HG03135 (cell line): ENCODE data around the gene NFU1.

Source experiments
- ATAC-seq: cut with Tn5 transposase; IDR thresholded peaks from one replicate; pipeline ENCODE4 v1.9.1; 2021; ENCODE audit warnings: mild to moderate bottlenecking, moderate library complexity; ENCODE audit not compliant: unreplicated experiment

The NFU1 gene

DNA sequence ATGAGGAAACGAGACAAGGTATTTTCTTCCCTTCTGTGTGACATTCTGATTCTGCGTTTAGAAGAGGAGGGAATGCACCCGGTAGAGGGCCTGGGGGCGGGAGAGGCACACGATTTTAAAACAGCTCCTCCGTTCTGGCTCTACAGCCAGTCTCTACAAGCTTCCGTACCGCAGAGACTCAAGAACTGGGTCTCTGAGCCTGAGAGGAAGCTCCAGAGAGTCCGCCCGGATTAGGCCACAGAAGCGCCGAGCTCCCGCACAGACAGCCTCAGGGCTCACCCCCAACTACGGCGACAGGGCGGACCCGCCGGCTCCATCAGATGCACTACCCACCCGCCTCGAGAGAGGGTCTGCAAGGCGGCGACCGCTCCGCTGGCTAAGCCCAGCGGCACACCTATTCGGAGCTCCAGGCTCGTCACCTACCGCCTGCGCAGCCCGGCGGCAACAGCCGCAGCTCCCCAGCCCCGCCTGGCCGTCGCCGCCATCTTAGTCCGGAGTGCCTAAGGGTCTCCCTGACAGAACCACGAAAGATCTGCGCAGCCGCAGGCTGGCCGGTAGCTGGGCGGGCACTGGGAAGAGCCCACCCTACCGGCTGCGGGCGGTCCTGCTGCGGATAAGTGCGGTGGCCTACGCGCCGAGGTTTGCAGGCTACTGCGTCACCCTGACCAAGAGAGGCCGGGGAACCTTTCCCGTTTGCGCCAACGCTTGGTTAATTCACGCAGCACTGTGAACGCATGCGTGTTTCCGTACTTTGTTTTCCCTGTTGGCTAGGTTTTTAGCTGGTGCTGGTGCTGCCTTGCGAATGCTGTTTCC, at the start of gene NFU1:
Gene NFU1 (minus strand): TSS at position 498 of the 813 bp plus-strand sequence. CDS start 13 bp downstream, at position 485.
- ATAC-seq: peak; percentile 96

DNA sequence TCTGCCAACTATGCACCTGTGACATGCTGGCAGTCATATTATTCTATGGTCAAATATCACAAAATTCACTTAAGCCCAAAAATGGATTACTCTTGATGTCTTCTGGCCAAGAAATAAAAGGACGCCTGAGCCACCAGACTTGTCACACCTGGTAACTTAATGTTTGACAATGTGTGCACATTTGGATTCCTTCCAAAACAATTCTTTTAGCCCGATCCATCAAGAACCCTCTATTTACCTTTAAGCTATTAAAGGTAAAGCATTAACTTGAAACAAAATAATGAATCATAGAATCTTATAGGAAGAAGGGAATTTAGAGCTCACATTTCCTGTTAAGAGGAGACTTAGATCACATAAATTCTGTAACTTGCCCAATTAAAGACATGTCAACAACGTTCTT, 46.5 kb upstream of the NFU1 start:
- no peak for ATAC-seq

DNA sequence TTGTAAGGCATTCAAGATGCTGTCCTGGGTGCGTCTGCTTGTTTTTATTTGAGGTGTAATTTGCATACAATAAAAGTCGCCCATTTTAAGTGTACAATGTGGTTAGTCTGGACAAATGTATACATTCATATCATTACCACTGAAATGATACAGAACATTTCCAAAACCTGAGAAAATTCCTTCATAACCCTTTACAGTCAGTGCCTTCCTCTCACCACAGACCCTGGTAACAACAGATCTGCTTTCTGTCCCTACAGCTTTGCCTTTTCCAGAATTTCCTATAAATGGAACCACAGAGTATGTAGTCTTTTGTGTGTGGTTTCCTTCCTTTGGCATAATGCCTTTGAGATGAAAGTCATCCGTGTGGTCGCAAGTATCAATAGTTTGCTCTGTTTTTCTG, 45.8 kb upstream of the NFU1 start:
- ATAC-seq: no peak

DNA sequence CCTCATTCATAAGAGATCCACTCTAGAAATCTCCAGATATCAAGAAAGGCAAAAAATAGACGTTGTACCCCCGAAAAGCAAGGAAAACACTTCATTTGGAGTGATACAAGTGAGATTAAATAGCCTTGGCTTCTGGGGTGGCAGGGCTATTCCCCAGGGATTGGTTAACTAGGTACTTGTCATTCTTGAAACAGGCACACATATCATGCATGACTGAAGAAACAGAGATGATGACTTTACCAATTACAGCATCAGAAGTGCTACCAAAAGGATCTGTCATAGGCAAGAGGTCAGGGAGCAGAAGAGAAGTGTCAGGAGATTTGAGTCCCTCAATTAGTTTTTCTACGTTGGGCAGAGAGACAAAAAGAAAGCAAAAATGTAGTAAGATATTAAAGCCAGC, 45.2 kb upstream of the NFU1 start:
- ATAC-seq: no peak

DNA sequence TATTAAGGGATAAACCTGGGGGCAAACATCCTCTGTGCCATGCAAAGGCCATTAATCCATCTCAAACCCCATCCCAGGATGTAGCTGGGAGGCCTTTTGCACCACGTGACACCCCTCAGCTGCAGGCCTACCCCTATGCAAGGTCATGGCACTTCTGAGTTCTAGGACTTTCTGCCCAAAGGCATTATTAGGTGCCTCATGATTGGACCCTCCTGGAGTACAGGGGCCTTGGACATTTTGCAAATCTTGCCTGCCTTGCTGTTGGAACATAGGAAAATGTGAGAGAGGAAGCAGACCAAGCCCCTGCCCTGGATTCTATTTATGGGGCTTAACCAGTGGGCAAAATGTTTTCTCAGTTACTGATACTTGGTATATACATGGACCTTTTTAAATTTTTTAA, 44.2 kb upstream of the NFU1 start:
- ATAC-seq: no peak

DNA sequence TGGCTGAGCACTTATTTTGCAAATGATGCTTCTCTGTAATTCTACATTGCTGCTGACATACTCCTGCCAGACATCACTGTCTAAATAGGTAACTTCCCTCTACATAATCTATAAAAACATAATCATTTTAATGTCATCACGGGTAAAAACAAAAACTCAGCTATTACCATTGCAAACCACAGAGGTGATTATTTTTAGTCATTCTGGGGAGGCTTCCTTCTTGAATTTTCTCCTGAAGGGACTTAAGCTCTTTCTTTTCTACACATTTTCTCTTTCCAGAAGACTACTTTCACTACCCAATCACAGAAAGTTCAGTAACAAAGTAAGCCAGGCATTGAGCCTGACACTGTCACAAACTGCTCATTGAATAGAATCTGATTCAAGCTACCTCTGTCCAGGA, 40.4 kb upstream of the NFU1 start:
- no peak for ATAC-seq

DNA sequence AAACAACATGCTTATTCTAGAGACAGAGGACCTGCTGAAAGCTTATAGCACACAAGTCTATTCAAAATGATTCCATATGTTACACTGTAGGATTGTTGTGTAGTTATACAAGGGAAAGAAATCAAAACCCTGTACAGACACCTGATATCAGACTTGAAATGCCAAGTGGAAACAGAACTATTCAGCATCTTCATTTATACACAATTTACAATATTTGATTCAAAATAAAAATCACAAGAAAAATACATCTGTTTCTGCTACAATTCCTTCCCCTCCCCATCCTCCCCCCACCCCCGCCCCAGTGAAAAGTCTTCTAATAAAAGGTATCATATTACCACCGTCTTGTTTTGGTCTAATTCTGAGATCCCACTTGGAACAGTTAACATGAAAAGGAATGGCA, 37.5 kb upstream of the NFU1 start:
- ATAC-seq: no peak

DNA sequence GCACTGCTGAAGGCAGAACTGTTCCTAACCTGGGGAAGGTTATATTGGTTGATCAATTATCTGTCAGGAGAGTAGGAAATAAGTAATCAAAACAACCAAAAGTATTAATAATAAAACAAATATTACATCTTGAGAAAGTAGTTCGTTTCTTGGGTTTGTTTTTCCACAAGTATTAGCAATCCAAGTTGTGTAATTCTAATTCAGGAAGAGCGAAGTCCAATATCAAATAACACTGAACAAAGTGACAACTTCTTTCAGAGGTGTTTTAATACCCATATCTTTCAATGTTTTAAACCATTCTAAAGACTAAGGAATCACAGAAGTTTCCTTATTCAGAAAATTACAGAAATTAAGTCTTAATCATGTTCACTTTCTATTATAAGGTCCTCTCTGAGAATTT, 34.6 kb upstream of the NFU1 start:
- no peak for ATAC-seq

DNA sequence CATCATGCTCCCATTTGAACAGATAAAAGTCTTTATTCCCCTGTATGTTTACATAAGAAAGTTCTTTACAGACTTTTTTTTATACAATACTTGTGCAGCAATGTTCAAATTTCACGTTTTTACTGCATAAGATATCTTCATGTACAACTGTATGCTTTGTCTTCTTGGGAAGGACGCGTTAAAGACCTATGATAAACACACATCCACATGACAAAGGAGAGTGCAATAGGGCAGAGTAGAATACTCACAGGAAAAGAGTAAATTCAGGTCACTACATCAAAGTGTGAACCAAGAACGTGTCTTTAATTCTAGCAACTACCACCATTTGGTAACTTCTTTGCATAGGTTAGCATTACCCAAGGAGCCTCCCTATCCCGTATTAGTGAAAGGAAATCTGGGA, 33.7 kb upstream of the NFU1 start:
- no peak for ATAC-seq

DNA sequence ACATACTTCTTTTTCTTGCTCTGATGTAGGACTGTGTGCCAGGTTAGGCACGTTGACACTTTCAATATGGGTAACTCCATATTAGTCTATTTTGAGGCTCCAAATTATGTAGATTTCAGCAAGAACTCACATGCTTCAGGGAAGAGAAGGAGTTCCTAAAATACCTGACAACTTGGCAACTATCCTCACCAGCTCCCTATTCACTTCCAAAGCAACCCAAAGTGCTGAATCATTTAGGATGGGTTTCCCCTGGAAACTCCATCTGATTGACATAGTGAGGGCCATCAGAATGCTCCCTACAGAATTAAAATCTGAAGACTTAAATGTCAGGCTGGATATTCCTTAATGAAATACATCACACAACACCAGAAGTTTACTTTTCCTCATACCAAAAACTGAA, 32.5 kb upstream of the NFU1 start:
- ATAC-seq: no peak

DNA sequence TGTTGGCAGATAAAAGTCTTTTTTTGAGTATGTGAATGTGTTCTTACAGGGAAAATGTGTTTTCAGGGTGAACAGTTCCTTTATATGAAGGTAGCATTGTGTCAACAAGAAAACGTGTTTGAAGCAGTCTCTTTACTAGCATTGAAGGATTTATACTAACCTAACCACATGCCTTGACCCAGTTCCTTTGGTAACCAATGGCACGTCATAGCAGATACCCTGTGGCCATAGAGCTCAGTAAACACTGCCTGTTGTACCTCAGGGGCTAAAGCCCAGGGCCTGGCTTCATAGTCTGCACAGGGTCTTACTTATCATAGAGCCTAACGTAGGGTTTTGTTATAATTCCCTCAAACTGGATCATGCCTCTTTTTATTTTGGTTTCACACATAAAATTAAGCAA, 32.1 kb upstream of the NFU1 start:
- ATAC-seq: no peak

DNA sequence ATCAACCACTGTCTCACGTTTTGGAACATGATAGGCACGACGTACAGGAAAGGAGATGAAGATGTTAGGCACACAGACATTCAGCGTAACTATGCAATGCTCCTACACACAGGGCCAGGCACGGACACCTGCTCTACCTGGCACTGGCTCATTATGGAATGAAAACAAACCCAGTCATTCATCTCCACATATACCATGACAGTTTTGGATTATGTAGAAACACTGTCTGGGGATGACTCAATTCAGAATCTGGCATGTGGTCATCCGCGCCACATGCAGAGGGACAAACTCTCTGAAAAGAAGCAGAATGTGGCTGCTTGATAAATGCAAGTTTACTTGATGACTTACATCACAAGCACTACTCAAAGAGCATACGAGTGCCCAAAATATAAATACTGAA, 29.5 kb upstream of the NFU1 start:
- ATAC-seq: no peak

DNA sequence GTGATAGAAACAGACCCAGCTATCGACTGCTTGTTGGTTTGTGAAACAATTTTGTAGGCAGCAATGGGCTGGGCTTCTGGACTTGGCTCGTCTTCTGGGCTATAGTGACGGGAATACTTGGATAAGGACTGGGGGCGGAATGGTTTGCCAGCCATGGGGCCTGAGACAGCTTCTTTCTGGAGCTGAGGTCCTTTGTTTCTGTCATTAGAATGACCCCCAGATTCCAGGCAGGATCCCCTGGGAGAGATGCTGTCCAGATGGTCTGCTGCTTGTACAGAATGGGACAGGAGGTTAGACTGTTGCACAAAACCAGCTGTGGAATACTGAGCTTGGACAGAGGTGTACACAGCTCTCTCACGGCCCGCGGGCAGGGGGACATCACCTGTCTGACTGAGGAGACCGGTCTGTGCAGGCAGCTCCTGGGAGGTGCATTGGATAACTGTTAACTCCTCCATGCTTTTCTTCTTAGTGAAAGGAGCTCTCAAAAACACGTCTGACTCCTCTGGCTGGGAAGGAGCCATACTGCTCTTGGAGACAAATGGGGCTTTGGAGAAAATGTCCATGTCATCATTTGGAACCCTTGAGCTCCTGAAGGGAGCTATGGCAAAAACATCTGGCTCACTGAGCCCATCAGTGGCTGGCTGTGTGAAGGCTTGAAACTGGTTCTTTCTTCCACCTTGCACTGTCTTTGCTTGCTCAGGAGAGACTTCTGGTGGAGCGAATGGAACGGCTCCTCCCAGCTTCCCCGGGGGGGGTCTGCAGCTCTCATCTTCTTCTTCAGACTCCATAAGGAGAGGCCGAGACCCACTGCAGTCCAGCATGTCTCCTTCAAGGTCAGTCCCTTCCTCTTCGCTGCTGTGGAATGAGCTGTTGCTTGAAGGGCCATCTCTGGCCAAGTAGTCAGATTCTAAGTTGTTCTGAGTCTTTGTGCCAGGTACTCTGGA, 28.6 kb upstream of the NFU1 start:
- no peak for ATAC-seq

DNA sequence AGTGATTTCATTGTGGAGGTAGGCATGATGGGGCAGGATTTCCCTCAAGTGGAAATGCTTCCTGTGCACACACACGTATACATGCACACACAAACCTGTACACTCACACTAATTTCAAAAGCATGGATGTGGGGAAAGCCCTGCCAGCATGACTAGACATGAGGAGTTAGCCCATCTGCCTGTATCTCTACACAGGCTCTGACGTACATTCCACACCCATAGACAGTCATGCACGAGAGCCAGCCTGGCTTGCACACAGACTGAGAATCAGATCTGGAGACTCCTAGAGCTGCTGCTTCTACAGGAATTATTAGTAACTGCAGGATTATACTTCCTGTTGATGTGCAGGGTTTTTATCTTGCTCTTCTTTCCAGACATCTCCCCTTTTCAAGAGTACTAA, 27.3 kb upstream of the NFU1 start:
- ATAC-seq: no peak

DNA sequence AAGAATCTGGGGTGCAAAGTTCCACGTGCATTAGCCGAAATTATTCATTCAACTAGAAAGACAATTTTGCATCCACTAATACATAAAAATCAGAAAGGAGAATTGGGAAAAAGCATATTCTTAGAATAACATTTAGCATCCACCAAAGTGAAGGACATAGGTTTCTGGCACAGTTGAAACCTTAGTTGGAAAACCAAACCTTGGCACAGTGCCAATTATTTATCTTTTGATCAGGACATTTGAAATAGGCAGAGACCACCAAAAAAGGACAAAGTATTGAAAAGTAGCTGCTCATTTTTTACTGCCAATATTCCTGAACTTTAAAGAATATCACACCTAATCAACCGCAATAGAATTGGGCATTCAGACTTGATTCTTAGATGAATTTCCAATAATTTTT, 25.5 kb upstream of the NFU1 start:
- no peak for ATAC-seq

DNA sequence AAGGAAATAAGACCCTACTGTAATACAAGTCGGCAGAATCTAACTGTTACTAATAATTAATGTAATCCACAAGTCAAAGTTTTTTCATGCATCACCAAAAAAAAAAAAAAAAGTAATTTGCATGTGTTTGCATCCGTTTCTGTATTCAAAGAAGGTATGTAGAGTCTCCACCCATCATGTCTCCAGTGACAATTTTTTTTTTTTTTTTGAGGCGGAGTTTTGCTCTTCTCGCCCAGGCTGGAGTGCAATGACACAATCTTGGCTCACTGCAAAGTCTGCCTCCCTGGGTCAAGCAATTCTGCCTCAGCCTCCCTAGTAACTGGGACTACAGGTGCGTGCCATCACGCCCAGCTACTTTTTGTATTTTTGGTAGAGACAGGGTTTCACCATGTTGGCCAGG, 24.2 kb upstream of the NFU1 start:
- no peak for ATAC-seq

DNA sequence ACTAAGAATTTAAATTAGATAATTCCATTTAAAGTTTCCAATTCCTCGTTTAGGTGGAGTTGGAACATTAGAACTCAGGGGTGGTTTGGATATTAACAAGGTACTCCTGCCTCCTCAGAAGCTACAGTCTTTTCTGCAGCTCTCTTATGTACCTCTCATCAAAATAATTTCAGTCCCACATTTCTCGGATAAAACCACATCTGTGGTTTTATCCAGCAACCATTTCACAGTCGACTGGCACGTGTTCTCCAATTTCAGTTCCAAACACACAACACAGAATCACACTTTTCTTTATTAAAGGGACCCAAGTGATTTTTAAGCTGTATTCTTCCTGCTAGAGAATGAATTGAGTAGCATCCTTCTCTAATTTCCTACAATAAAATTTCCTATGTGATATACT, 22.7 kb upstream of the NFU1 start:
- ATAC-seq: no peak

DNA sequence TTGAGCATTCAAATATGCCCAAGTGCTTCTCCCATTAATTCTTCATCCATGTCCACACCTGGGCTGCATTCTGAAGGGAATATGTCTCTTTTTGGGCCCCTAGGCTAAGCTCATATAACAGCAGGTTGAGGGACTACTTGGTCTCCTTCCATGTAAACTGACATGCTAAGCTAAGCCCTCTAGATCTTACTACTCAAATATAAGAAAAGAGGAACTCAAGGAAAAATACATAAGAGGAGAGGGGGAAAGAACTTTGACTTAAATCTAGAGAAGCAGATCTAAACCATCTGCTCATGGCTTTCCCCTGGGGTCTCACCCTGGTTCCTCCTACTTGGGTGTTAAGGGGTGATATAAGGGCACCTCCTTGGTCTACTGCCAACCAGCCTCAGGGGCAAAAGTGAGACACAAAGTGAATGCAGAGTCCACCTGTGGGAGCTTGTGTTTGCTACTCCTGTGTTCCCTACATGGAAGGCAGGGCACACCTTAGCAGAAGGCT, 19.8 kb upstream of the NFU1 start:
- no peak for ATAC-seq

DNA sequence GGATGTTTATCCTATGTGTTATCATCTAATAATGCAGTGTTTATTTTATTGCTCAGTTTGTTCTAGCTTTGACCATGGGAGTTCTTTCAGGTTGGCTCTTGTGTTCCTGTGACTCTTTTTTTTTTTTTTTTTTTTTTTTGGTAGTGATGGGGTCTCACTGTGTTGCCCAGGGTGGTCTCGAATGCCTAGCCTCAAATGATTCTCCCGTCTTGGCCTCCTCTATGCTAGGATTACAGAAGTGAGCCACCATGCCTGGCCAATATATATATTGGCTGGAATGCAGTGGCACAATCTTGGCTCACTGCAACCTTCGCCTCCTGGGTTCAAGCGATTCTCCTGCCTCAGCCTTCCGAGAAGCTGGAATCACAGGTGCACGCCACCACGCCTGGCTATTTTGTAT, 18.9 kb upstream of the NFU1 start:
- ATAC-seq: no peak

DNA sequence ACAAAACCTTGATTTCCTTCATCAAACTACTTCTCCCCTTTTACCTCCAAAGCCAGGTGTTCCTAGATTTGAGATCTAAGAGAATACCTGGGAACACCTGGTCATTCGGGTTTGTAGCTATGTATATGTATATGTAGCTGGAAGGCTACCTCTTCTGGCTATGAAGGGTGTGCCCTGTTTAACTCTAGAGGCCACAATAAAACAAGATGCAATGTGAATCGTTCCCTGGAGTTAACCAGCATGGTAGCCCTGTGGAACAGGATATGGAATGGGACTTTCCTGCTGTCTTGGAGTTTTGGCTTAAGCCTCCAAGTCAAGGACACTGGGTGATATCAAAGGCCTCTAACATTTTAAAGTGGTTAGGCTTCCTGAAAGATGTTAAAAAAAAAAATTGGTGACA, 17.7 kb upstream of the NFU1 start:
- ATAC-seq: no peak

DNA sequence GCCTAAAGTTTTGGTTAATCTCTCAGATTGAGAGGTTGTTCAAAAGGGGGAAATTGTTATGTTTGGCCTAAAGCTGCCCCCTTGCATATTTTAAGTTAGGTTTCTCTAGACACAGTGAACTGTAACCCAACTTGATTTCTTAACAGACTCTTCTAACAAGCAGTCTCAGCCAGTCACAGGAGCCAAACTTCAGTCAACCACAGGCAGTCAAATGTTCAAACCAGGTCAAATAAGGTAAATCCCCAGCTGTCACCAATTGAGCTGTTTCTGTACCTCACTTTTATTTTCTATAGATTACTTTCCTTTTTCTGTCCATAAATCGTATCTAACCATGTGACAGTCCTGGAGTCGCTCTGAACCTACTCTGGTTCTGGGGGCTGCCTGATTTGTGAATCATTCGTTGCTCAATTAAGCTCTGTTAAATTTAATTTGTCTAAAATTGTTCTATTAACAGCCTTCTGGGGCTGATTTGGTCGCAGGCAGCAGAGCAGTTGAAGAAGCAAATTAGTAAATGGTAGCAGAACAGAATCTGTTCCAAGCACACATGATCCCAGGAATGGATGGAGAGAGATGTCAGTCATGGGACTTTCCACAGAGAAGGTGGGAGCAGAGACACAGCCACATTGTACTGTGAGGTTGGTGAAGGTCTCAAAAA, 16.4 kb upstream of the NFU1 start:
- peak; percentile 80 for ATAC-seq
